GM21526 (cell line): Measurements from ENCODE around the gene CADPS2.
"Not testable (repeated sequence)": the region's sequence is repeated elsewhere in the genome, so short reads cannot be mapped to it uniquely, and the experiment has no call there.

Experiments
- ATAC-seq: cut with Tn5 transposase; IDR thresholded peaks from one replicate; pipeline ENCODE4 v1.9.1; 2021; ENCODE audit warnings: moderate library complexity; ENCODE audit not compliant: unreplicated experiment, low FRiP score

CADPS2 gene

DNA sequence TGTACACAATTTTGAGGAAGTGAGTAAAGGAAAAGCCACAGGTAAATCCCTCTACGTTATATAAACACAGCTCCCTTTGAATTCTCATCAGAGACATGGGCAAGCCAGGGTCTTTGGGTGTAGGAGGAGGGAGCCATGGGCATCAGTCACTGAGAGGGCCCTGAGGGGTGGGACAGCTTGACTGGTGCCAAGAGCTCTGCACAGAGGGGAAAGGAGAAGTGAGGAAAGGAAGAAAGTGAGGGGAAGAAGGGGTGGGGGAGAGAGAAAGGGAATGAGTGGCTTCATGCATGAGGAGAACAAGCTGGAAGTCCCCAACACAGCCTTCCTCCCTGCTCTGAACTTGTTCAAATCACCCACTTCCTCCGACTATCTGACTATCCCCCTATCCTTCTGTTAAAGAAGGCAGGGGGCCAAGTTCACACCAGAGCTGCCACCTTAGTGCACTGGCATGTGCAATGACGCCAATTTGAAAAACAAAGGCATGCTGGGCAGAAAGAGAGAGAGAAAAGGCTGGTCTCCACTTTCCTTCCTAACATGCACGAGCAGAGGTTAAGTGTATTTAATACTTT is 167.2 kb downstream of the CADPS2 start:
- no peak for ATAC-seq

DNA sequence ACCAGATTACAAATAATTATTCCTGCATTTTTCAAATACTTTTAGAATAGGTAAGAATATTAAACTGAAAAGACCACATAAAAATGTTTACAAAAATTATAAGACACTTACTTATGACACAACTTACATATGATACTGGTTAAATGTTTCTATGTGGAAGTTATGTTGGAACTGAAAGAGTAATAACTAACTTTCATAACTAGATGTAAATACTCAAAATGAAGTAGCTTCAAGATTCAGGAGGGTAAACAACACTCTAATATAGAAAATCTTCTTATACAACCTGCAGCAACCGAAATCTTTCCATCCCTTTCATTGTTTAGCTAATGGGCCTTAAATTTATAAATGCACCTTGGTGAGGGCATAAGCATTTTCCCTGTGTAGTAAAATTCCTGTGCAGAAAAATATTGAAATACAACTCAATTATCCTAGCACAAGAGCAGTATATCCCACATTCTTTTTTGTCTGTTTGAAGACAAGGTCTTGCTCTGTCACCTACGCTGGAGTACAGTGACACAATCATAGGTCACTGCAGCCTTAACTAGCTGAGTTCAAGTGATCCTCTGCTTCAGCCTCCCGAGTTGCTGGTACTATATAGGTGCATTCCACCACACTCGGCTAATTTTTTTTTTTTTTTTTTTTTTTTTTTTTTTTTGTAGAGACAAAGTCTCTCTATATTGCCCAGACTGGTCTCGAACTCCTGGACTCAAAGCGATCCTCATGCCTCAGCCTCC is 168.7 kb downstream of the CADPS2 start:
- no peak for ATAC-seq

DNA sequence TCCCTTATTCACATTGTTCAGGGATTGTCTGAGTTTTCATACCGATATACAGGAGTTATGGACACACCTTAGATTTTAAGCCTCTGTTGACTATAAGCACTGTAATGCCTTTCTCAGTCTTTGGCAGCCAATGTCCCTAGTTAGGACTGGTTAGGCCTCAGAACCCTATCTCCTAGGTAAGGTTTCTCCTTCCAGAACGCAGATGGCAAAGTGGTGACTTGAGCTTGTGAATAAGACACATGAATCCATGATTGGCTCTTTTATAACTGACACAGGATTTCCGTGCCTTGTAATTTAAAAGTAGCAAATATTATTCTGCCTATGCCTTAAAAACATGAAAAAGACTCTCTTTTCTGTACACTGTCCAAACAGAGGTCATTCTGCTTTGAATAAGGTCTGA is 171.1 kb downstream of the CADPS2 start:
- ATAC-seq = no peak

DNA sequence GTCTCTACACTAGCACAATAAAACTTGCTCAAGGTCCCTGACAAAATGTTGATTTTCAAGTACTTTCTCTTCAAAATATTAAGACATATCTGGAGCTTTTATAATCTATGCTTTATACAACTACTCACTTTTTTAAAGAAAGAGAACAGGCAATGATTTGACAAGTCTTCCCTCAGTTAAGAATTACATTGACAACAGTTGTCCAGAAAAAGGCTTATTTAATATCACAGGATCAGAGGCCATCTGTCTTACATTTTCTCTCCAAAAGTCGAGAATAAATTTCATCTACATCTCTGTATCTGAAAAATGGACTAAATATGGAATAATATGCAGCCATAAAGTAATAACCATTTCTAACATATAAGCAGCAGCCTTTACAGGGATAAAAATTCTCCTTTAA is 175.3 kb downstream of the CADPS2 start:
- ATAC-seq = no peak

DNA sequence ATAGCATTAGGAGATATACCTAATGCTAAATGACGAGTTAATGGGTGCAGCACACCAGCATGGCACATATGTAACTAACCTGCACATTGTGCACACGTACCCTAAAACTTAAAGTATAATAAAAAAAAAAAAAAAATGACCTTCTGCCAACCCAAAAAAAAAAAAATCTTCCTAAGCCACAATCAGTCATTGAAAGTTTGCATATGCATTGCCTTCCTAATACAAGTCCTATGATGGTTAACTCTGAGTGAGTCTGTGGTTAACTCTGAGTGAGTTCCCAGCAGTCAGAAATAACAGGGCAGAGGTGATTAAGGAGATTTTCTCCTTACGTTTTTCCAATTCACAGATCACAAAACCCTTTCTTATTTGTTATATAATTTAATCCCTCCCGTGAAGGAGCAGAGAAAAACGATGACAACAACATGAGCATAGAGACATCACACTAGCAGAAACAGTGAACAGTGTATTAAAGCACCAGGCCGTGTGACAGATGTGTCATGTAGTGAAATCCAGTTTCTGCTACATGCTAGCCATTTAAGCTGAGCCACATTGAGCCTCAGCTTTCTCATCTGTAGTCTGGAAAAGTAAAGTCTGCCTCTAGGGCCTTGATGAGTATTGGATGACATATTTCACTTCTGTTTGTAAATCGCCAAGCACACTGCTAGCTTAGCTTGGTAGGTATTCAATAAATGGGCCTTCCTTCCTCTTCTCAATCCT is 176.2 kb downstream of the CADPS2 start:
- no peak for ATAC-seq

DNA sequence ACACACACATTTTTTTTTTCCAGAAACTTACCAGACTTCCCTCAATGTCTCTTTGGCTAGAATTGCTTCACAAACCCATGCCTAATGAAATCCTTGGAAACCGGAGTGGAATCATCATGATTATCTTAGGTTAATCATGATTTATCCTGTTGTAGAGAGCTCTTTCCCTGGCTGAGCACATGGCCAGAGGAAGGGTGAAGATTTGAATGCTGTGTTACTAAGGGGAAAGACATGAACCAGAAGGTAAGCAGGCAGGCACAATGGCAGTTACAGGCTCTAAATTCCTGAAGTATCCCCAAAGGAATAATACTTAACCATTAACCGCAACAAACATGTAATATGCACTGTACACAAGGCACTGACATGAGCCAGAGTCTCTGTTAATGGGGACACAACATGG is 179.4 kb downstream of the CADPS2 start:
- no peak for ATAC-seq

DNA sequence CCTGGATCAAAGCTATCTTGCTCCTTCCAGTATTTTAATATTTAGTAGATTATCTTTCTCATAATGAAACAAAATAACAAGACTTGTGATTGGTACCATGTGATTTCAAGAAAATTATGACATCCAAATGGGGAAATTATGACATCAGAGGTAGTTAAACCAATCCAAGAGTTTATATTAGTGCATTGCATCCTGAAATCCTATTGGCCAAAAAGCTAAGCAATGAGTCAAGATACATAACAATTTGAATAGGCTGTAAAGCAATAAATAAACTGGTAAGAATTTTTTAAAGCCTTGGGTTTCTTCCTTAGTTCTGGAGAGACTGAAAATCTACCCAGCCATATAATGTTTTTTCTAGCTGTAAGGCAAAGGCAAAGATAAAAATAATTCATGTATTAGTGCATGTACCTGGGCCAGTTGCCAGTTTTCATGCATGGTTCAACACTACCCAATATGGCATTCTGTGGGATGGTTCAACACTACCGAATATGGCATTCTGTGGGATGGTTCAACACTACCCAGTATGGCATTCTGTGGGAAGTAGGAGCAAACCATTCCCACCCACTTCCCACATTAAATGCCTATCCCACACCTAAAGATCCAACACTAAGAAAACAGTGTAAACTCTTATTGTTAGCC is 183.3 kb downstream of the CADPS2 start, which contains the start of gene RNF148:
TSS of gene RNF148 (minus strand) at position 51 of the 639 bp plus-strand sequence. CDS start 172 bp downstream, outside the sequence.
- no peak for ATAC-seq

DNA sequence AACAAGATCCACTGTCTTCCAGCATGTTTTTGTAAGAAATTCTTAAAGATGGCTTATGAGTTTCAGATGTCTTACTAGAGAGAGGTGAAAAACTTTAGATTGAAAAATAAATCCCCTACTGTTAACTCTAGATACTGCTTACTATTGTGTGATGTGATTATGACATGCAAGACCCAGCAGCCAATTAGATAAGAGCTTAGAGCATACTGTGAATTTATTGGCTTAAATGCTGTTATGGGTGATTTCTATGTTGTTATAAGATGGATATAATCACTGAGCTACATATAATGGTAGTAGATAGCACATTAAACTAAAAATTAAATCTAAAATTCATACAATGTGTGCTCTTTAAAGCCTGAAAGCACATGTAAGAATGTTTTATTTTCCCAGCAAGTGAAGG is 187.2 kb downstream of the CADPS2 start, which contains the start of gene RNF133:
TSS of gene RNF133 (minus strand) at position 101 of the 400 bp plus-strand sequence. CDS start 199 bp downstream, outside the sequence.
- ATAC-seq = no peak

DNA sequence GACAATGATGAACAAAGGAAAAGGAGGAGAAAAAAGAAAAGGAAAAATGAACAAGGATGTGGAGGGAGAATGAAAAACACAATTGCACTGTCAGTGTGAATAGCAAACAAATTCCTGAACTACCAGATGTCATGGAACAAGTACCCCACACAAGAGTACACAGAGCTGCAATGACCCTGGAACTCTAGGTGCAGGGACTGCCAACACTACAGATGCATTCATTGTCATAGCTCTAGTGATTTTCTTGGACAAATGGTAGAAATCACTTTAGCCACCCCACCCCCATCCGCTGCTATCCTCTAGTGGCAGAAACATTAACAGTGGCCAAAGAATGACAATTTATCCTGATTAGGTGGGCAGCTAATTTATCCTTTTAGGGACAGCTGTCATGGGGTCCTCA is 190.4 kb downstream of the CADPS2 start:
- no peak for ATAC-seq

DNA sequence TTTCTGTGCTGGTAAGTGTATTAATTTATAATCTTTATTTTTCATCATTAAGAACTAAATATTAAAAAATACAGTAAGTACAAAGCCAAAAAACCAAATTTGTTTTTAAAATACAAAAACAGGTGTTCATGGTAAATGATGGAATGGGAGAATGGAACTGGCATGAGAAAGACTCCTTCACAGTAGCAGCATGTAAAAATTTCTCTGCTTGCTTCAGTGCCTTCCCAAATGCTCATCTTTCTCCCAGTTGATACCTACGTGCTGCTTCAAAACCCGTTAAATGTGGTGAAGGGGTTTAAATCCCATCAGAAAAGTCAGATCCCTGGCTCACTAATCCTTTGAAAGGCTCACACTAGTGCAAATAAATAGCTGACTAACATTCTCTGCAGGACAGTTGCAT is 191.6 kb downstream of the CADPS2 start:
- no peak for ATAC-seq

DNA sequence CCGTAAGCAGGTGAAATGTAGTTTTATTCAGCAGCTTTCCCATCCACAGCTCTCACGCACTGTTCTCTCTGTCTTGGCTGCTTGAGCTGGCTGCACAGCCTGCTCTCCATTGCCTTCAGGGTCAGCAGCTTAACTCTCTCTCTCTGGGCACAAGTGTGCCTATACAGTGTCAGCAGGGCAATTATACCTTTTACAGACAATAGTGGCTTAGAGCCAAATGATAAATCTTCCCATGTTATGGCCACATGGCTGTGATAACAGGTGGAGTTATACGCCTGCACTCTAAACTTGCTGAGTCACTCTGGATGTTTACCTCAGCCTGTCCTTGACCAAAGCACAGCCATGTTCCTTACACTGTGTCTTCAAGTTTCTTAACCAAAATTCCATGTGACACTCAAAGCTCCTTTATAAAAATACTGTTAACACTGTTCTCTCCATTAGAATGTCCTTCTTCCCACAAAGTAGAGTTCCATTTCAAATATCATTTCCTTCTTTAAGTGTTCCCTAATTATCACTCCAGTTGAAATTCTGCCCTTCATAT is 193.4 kb downstream of the CADPS2 start:
- ATAC-seq = no peak

DNA sequence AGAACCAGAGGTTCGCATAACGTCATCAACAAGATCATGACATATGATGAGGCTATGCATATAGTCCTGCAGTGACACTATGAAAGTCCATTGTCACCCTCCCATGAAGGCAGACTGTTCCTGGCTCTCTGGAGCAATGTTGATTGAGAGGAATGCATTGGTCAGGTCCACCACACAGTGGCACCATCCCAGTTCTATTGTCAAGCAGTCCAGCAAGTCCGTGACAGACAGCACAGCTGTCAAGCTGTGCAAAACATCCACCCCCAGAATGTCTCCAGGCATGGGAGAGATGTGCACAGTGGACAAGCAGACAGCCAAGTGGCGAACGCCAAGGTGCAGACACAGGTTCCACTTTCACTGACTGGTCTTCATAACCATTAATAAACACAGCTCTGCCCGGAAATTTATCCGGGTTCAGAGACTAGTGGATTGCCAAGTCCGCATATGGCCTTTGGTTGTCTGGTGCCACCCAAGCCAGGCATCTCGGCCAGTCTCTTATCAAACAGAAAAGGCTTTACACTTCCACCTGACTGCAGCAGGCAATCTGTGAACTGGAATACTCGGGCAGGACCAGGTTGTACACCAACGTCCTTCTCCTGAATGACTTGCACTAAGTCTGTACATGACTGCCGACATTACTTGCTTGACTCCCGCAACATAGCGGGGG is 194.6 kb downstream of the CADPS2 start:
- no peak for ATAC-seq

DNA sequence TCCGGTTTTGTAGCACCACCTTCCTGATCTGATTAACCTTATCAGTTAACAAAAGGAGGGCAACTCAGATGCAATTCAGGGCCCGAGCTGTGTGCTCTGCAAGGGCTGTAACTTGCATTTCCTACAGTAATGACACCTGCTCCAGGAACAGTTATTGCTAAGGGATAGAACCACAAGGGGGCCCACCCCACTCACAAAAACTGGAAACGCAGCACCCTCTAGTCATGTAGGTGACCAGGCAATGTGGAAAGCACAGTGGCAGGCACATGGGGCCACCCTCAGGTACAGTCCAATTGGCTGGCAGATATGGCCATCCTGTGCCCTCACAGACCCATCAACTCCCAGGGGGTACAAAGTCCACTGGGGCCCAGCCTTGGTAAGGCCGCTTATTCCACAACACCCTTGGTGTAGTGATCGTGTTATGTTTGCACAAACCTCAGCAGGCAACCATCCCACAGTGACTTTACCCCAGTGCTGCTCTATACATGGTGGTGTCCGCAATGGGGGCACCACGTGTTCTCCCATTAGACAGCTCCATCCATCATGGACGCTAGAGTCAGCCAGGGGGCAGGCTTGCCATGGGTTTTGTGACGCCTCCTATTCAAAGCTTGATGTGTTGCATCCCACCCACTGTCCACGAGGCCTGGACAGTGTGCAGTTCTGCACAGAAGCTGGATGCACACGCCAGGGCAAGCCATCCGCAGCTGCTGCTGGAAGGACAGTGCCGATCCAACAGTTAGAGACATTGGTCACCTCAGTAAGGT is 196.7 kb downstream of the CADPS2 start:
- no peak for ATAC-seq

DNA sequence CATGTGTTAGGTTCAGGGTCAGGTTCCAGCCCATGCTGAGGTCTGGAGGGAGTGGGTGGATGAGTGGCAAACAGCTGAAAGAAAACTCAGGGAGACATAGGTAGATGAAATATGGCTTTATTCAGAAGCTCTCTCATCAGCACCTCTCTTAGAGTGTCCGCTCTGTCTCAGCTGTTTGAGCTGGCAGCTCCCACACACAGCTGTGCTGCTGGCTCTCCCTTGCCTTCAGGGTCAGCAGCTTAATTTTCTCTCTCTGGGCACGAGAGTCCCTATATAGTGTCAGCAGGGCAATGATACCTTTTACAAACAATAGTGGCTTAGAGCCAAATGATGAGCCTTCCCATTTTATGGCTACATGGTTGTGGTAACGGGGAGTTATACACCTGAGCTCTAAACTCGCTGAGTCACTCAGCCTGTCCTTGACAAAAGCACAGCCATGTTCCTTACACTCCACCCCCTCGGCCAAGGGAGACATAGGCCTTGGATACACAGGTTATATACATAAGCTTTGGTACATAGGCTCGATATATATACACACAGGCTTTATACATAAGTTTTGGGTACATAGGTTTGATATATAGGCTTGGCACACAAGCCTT is 197.8 kb downstream of the CADPS2 start:
- ATAC-seq = no peak

DNA sequence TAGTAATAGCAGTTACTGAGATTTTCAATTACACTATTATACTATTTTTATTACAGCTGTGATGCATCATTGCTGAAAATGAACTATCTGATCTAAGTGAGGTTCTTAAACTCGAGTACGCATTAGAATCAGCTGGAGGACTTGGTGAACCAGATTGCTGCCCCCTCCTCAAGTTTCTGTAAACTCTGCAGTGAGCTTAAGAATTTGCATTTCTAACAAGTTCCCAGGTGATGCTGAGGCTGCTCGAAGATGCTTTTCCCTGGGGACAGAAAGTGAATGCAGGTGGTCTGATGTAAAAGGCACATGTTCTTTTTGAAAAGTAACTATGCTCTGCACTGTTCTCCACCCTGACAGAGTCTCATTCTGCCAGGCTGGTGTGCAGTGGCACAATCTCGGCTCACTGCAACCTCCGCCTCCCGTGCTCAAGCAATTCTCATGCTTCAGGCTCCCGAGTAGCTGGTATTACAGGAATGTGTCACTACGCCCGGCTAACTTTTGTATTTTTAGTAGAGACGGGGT is 199.8 kb downstream of the CADPS2 start:
- ATAC-seq = no peak

DNA sequence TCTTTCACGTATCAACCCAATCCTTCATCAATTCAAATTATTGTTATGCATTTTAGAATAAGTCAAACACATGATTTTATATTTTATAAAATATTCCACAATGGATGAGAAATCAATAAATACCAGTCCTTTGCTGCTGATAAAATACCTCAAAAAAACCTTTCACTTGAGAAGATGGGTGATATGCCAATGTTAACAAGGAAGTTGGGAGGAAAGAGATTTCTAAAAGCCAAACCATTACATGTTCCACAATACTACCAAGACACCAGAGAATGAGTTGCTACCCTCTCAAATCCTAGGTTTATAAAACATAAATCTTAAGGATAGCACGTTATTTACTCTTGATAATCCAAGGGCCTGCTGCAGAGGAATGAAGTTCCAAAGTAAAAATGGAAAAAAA is 201.8 kb downstream of the CADPS2 start:
- no peak for ATAC-seq

DNA sequence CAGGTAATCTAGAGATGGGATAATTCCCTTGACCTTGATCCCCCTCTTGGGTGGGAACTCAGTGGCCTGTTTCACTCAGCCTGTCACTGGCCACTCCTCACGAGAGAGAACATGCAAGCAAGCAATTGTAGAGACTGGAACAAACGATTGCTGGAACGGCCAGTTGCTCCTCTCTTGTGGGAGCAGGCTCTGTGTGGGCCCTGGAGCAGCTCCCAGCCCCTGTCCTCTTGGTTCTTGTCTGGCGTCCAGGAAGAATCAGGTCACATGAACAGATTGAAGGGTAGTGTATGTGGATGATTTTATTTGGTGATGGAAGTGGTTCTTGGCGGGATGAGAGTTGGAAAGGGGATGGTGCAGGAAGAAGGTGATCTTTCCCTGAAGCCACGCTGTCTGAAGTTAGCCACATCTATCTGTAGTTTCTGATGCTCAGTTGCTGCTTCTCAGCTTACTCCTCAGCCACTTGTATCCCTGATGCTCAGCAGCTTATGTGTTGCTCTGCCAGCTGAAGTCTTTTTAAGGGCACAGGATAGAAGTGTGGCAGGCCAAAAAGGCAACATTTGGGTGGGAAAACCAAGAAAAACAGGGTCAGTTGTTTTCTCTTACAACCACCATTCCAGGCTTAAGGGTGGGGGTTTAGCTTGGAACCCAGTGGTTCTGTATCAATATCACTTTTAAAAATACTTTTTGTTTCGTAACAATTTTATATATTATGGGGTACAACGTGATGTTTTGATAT is 203.3 kb downstream of the CADPS2 start:
- no peak for ATAC-seq

DNA sequence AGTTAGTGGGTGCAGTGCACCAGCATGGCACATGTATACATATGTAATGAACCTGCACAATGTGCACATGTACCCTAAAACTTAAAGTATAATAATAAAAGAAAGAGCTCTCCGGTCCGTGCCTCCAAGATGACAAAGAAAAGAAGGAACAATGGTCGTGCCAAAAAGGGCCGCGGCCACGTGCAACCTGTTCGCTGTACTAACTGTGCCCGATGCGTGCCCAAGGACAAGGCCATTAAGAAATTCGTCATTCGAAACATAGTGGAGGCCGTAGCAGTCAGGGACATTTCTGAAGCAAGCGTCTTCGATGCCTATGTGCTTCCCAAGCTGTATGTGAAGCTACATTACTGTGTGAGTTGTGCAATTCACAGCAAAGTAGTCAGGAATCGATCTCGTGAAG is 205.1 kb downstream of the CADPS2 start:
- not testable (repeated sequence) for ATAC-seq
